GM12872 (cell line): ENCODE results near the gene NF1.
A peak's percentile ranks its signal among the peaks of the same experiment; 100 is the strongest.

ENCODE experiments used
- CTCF ChIP-seq: IDR thresholded peaks from 3 replicates; pipeline ENCODE4 v1.5.1; 2011; ENCODE audit warnings: low read depth, mild to moderate bottlenecking, low read length, moderate library complexity; ENCODE audit not compliant: insufficient read depth

NF1 gene

GRCh38 chr17:31216031-31216751 is 121.4 kb downstream of the NF1 start:
- TF ChIP-seq CTCF, result peak; percentile 39; the same call in 2 of the 3 replicates

- TF ChIP-seq CTCF, result no peak
Observed at GRCh38 chr17:31224366-31224765, 129.6 kb downstream of the NF1 start.

- no peak for TF ChIP-seq CTCF
Observed at GRCh38 chr17:31225831-31226230, 131.1 kb downstream of the NF1 start.

- no peak for TF ChIP-seq CTCF
Observed at GRCh38 chr17:31226373-31226772, 131.6 kb downstream of the NF1 start.

GRCh38 chr17:31226950-31227349 is 132.2 kb downstream of the NF1 start:
- no peak for TF ChIP-seq CTCF

- no peak for TF ChIP-seq CTCF
Observed at GRCh38 chr17:31231852-31232251, 137.1 kb downstream of the NF1 start.

GRCh38 chr17:31235110-31235509 is 140.3 kb downstream of the NF1 start:
- TF ChIP-seq CTCF, result no peak
